ENCODE data around the gene NDRG2. TPM values are rescaled to one million over a fixed set of nuclear protein-coding genes. Genes with fewer than 3 reads are reported as not detected.

The NDRG2 gene
- total and polyA plus RNA-seq, 8 donors, result 25.6 to 158 (median 131) TPM

GRCh38 chr14:21049271-21049673 is 24.4 kb upstream of the NDRG2 start:
- TF ChIP-seq, protein P1, sequence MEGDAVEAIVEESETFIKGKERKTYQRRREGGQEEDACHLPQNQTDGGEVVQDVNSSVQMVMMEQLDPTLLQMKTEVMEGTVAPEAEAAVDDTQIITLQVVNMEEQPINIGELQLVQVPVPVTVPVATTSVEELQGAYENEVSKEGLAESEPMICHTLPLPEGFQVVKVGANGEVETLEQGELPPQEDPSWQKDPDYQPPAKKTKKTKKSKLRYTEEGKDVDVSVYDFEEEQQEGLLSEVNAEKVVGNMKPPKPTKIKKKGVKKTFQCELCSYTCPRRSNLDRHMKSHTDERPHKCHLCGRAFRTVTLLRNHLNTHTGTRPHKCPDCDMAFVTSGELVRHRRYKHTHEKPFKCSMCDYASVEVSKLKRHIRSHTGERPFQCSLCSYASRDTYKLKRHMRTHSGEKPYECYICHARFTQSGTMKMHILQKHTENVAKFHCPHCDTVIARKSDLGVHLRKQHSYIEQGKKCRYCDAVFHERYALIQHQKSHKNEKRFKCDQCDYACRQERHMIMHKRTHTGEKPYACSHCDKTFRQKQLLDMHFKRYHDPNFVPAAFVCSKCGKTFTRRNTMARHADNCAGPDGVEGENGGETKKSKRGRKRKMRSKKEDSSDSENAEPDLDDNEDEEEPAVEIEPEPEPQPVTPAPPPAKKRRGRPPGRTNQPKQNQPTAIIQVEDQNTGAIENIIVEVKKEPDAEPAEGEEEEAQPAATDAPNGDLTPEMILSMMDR (IDR thresholded peaks at IDR 0.05), result no peak
- DNase-seq (no peak), ATAC-seq (no peak)
- Histone ChIP-seq H3K9me3 (no peaks in the 10 kb centered on the region), H3K4me3 (no peak overlapping the region), H3K27ac (no peak overlapping the region), H3K36me3 (no peaks in the 10 kb centered on the region), H3K4me1 (peaks cover 0 to under 1% of the 10 kb centered on the region in 2 donors), H3K27me3 (no peaks in the 10 kb centered on the region)
- intact Hi-C loops (cut with DNase I), result no loop called here

- Histone ChIP-seq H3K36me3 (no peaks in the 10 kb centered on the region), H3K27ac (no peak overlapping the region), H3K4me1 (peaks cover 6 to 7% of the 10 kb centered on the region in 2 donors), H3K9me3 (no peaks in the 10 kb centered on the region), H3K4me3 (no peak overlapping the region), H3K27me3 (no peaks in the 10 kb centered on the region)
- DNase-seq (no peak), ATAC-seq (no peak)
- intact Hi-C loops (cut with DNase I), result no loop called here
- TF ChIP-seq, protein P1 (IDR thresholded peaks at IDR 0.05), result no peak
Measured at GRCh38 chr14:21048638-21049037, 23.8 kb upstream of the NDRG2 start.

GRCh38 chr14:21047378-21047781 is 22.5 kb upstream of the NDRG2 start:
- Histone ChIP-seq H3K27ac (no peak overlapping the region), H3K36me3 (no peaks in the 10 kb centered on the region), H3K4me3 (no peak overlapping the region), H3K4me1 (peaks cover 7 to 9% of the 10 kb centered on the region in 2 donors), H3K9me3 (no peaks in the 10 kb centered on the region), H3K27me3 (peaks cover 0 to 5% of the 10 kb centered on the region in 2 donors)
- ATAC-seq, result no peak
- intact Hi-C loops (cut with DNase I), result no loop called here
- no peak for DNase-seq
- TF ChIP-seq, protein P1 (IDR thresholded peaks at IDR 0.05), result no peak

DNA sequence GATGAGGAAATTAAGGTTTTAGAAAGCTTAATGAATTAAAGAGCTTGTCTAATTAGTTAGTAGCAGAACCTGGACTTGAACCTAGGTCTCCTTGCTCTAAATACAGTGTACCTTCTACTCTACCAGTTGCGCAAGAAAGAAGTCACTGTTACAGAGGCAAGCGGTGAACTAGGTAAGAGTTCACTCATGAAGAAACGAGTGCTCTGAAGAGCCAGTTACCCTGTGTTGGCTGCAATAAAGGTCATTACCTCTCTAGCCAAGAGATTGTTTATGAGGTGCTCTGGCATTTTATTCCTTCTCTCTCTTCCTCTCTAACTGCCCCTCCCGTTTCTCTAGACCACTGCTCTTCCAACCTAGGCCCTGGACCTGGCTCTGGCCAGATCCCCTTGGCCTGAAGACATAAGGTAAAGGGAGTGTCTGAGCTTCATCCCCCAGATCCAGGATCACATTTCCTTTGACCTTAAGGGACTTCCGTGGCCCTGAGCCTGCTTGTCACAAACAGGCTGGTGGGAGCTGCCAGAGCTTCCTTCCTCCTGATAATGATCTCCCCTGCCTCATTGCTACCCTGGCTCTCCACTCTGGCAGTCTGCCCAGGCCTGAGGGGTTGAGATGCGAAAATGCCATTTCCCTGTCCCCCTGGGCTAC is 19.2 kb upstream of the NDRG2 start:
- DNase-seq (no peak), ATAC-seq (peak; percentile 64)
- intact Hi-C loops (cut with DNase I), result no loop called here
- no peaks in the 10 kb centered on the region for H3K36me3 ChIP-seq
- H3K4me3 ChIP-seq, result no peak overlapping the region
- no peak overlapping the region for H3K27ac ChIP-seq
- TF ChIP-seq, protein P1 (IDR thresholded peaks at IDR 0.05), result no peak
- peaks cover 18 to 25% of the 10 kb centered on the region in 2 donors for H3K4me1 ChIP-seq
- H3K27me3 ChIP-seq, result peaks cover 0 to 5% of the 10 kb centered on the region in 2 donors
- H3K9me3 ChIP-seq, result no peaks in the 10 kb centered on the region

DNA sequence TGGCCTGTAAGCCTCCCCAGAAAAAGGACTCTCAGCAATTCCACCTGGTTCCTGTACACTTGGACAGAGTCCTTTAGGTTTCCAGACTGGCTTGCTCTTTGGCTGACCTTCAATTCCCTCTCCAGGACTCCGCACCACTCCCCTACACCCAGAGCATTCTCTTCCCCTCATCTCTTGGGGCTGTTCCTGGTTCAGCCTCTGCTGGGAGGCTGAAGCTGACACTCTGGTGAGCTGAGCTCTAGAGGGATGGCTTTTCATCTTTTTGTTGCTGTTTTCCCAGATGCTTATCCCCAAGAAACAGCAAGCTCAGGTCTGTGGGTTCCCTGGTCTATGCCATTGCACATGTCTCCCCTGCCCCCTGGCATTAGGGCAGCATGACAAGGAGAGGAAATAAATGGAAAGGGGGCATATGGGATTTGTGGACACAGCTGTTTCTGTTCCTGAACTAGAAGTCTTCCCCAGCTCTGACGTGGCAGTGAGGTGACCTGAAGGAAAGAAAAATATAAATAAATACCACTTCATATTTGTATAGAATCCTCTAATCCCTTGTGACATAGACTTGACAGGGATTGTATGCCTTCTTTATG is 18.6 kb upstream of the NDRG2 start:
- H3K27ac ChIP-seq, result no peak overlapping the region
- peaks cover 0 to 5% of the 10 kb centered on the region in 2 donors for H3K27me3 ChIP-seq
- H3K4me1 ChIP-seq, result peaks cover 24 to 31% of the 10 kb centered on the region in 2 donors
- no peak for DNase-seq
- H3K9me3 ChIP-seq, result no peaks in the 10 kb centered on the region
- ATAC-seq, result no peak
- intact Hi-C loops (cut with DNase I), result no loop called here
- H3K4me3 ChIP-seq, result no peak overlapping the region
- no peaks in the 10 kb centered on the region for H3K36me3 ChIP-seq
- TF ChIP-seq, protein P1 (IDR thresholded peaks at IDR 0.05), result no peak
